ENCODE data around the gene DPT.

Gene DPT

GRCh38 chr1:168700575-168701268 lies 28.3 kb downstream of the DPT start:
- DNase-seq (ENCODE audit: low read depth in 3 of 3) = no peak

GRCh38 chr1:168698453-168698852 lies 30.6 kb downstream of the DPT start:
- no peak for DNase-seq (ENCODE audit: low read depth in 3 of 3)

DNA sequence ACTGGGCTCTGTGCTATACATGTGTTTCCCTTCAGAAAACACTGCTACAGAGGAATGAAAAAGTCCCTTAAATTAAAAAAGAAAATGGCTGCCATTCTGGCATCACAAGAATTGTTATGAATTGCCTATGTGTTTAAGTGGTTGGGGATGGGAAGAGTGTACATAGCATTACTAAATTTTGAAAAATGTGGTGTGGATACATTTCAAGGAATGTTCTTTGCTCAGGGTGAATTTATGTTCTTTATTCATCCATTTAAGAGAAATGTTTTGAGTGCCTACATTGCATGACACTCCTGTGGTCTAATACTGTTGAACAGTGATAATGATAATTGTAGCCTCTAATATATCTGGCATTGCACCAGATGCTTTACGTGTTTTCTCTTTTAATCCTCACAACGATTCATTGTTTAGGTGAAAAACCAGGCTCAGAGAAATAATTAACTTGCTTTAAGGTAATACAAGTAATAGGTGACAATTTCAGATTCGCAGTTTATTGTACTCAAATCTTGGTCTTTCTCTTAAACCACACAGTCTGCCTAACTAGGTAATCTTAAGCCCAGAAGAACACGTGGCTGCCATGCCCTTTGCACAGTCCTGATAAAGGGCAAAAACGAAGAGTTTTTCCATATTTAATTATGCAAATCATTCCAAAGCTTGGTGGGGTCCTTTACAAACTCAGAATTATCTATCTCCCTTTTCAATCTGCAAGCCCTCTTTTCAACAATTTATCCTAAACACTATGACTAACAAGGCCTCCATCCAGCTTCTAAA lies 31.5 kb downstream of the DPT start:
- DNase-seq (ENCODE audit: low read depth in 3 of 3) = no peak

- DNase-seq (ENCODE audit: low read depth in 3 of 3) = no peak
These were observed 32.8 kb downstream of the DPT start for GRCh38 chr1:168696125-168696760.

GRCh38 chr1:168693872-168694238 lies 35.2 kb downstream of the DPT start:
- no peak for DNase-seq (ENCODE audit: low read depth in 3 of 3)

- DNase-seq (ENCODE audit: low read depth in 3 of 3) = no peak
These were observed 35.7 kb downstream of the DPT start for GRCh38 chr1:168693197-168693871.

- no peak for DNase-seq (ENCODE audit: low read depth in 3 of 3)
These were observed 36.5 kb downstream of the DPT start for GRCh38 chr1:168692472-168692871.

GRCh38 chr1:168691541-168691940 lies 37.5 kb downstream of the DPT start:
- DNase-seq (ENCODE audit: low read depth in 3 of 3) = no peak

GRCh38 chr1:168689726-168690602 lies 39.0 kb downstream of the DPT start:
- DNase-seq (ENCODE audit: low read depth in 3 of 3) = no peak

GRCh38 chr1:168689327-168689657 lies 39.7 kb downstream of the DPT start:
- no peak for DNase-seq (ENCODE audit: low read depth in 3 of 3)

DNA sequence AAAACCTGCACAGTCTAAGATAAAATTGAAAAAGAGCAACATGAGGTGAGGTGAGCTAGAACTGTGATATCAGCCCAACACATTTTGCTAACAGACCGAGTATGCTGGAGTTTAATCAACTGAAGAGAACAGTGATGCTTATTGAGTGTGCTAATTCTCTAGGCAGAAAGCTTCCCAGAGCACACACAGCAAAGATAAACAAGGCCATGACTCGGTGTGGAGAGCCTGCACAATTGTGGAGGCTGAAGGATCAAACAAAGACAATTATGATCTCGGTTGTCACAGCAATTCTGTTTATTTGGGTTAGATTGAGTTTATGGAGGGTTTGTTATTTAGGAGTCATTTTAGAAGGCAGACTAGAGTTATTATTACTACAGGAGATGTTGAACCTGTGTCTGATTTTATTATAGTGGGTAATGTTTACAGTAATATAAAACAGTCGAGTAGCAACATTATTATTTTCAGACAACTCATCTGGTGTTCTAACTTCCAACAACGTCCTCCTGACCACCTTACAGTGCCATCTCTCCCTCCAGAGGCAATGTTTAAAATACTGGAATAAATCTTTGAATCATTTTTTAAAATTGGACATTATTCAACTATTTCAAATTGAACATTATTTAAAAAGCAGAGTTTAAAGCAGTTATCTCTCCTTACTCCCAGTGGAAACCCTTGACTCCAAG lies 40.2 kb downstream of the DPT start:
- DNase-seq (ENCODE audit: low read depth in 3 of 3) = no peak

DNA sequence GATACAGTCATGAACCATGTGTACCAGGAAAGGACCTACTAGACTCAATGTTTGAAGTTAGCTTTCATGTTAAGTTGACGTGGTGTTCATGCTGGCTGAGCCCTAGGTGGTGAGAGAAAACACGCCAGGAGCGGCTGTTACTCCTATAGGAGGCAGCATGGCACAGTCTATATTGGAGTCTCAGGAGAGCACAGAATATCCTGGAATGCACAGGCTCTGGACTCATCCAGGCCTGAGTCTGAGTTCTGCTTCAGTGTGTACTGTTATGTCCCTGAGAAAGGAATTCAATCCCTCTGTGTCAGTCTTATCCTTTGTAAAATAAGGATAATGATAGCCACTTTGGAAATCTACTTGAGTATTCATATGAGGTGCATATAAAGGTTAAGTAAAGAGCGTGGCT lies 41.2 kb downstream of the DPT start:
- DNase-seq (ENCODE audit: low read depth in 3 of 3) = no peak

DNA sequence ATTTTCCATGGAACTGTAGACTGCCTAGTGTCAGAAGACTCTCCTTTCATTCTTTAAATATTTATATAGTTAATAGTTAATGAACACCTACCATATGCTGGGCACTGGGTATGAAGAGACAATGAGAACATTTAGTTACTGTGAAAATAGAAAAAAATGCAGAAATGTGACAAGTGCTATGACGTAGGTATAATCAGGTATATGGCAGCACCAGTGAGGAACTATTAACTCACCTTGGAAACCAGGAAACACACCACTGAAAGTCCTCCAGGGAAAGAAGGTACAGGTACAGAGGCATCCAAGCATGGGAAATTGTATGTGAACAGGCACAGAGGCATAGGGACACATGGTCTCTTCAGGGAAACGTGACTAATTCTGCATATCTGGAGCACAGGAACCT lies 42.3 kb downstream of the DPT start:
- DNase-seq (ENCODE audit: low read depth in 3 of 3) = no peak

- DNase-seq (ENCODE audit: low read depth in 3 of 3) = no peak
These were observed 45.1 kb downstream of the DPT start for GRCh38 chr1:168683871-168684270.

GRCh38 chr1:168676861-168677260 lies 52.1 kb downstream of the DPT start:
- no peak for DNase-seq (ENCODE audit: low read depth in 3 of 3)

- no peak for DNase-seq (ENCODE audit: low read depth in 3 of 3)
These were observed 52.8 kb downstream of the DPT start for GRCh38 chr1:168676029-168676812.

- DNase-seq (ENCODE audit: low read depth in 3 of 3) = no peak
These were observed 54.9 kb downstream of the DPT start for GRCh38 chr1:168673974-168674683.

- no peak for DNase-seq (ENCODE audit: low read depth in 3 of 3)
These were observed 56.7 kb downstream of the DPT start for GRCh38 chr1:168672278-168672677.

DNA sequence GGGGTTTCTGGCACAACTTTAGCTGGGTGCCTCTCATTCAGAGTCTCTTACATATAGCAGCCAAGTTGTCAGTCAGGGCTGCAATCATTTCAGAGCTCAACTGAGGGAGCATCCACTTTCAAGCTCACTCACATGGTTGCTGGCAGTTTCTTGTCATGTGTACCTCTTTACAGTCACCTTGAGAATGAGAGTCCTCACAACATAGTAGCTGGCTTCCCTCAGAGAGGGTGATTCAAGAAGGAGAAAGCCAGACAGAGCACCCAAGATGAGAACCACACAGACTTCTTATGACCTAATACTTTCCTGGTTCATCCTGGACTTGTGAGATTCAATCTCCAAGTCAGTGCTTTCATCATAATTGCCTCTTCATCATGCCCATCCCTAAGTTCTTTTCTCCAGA lies 57.2 kb downstream of the DPT start:
- DNase-seq (ENCODE audit: low read depth in 3 of 3) = no peak

GRCh38 chr1:168665975-168666374 lies 63.0 kb downstream of the DPT start:
- no peak for DNase-seq (ENCODE audit: low read depth in 3 of 3)
